GM23338 (cell line): Measurements from ENCODE around the gene PERM1. TPM values are rescaled to one million over a fixed set of nuclear protein-coding genes. Genes with fewer than 3 reads are reported as not detected.
A peak's percentile ranks its signal among the peaks of the same experiment; 100 is the strongest.

ENCODE experiments used
- ATAC-seq: fragments of 200-7000 bp; cut with Tn5 transposase; 3 replicates; pipeline ENCODE4 v1.9.1; 2020
- DNase-seq: peaks from one replicate; pipeline ENCODE4 v3.0.0-alpha.2; 2015; ENCODE audit warnings: low spot score
- H2AFZ ChIP-seq: fragments of 200-600 bp; sonication (generic); 2 replicates; pipeline ENCODE4 v1.8.0; 2016; ENCODE audit warnings: antibody characterized with exemption, mild to moderate bottlenecking, moderate library complexity
- H3F3A ChIP-seq: fragments of 200-600 bp; sonication (generic); replicated peaks from 2 replicates; pipeline ENCODE4 v1.8.0; 2017; ENCODE audit warnings: antibody characterized with exemption, mixed run types, low read depth
- H3K27ac ChIP-seq: fragments of 200-600 bp; sonication (generic); 2 replicates; pipeline ENCODE4 v1.6.1; 2016; ENCODE audit warnings: low read depth
- H3K27me3 ChIP-seq: fragments of 200-600 bp; sonication (generic); 2 replicates; pipeline ENCODE4 v1.8.0; 2016; ENCODE audit warnings: mild to moderate bottlenecking, mixed run types, moderate library complexity; ENCODE audit not compliant: insufficient read depth
- H3K36me3 ChIP-seq: fragments of 200-600 bp; sonication (generic); 2 replicates; pipeline ENCODE4 v1.8.0; 2016; ENCODE audit warnings: mild to moderate bottlenecking; ENCODE audit not compliant: insufficient read depth
- H3K4me1 ChIP-seq: fragments of 200-600 bp; sonication (generic); 2 replicates; pipeline ENCODE4 v1.8.0; 2016; ENCODE audit warnings: mild to moderate bottlenecking, moderate library complexity; ENCODE audit not compliant: insufficient read depth
- H3K4me2 ChIP-seq: fragments of 200-600 bp; sonication (generic); 2 replicates; pipeline ENCODE4 v1.7.1; 2017; ENCODE audit warnings: mixed run types
- H3K4me3 ChIP-seq: fragments of 200-600 bp; sonication (generic); 2 replicates; pipeline ENCODE4 v1.6.1; 2016; ENCODE audit warnings: mixed run types
- H3K79me2 ChIP-seq: fragments of 200-600 bp; sonication (generic); replicated peaks from 2 replicates; pipeline ENCODE4 v1.8.0; 2017; ENCODE audit warnings: mild to moderate bottlenecking; ENCODE audit not compliant: insufficient read depth
- H3K9me2 ChIP-seq: fragments of 200-600 bp; sonication (generic); 2 replicates; pipeline ENCODE4 v1.8.0; 2017; ENCODE audit not compliant: insufficient read depth
- H4K20me1 ChIP-seq: fragments of 200-600 bp; sonication (generic); replicated peaks from 2 replicates; pipeline ENCODE4 v1.8.0; 2017; ENCODE audit warnings: mild to moderate bottlenecking; ENCODE audit not compliant: insufficient read depth
- H3K27ac Mint-ChIP-seq: 2 replicates; pipeline ENCODE4 v1.8.0; 2020; ENCODE audit warnings: inconsistent platforms, mild to moderate bottlenecking, moderate library complexity, mixed read lengths
- H3K27me3 Mint-ChIP-seq: 3 replicates; pipeline ENCODE4 v1.8.0; 2022; ENCODE audit warnings: low read depth, mild to moderate bottlenecking, moderate library complexity, mixed read lengths, inconsistent platforms; ENCODE audit not compliant: insufficient read depth, poor library complexity
- H3K36me3 Mint-ChIP-seq: 3 replicates; pipeline ENCODE4 v1.8.0; 2021; ENCODE audit warnings: low read depth, mild to moderate bottlenecking, inconsistent platforms, moderate library complexity, mixed read lengths
- H3K4me1 Mint-ChIP-seq: 3 replicates; pipeline ENCODE4 v1.8.0; 2020; ENCODE audit warnings: mild to moderate bottlenecking, inconsistent platforms, mixed read lengths
- H3K4me3 Mint-ChIP-seq: 3 replicates; pipeline ENCODE4 v1.8.0; 2021; ENCODE audit warnings: moderate library complexity, mild to moderate bottlenecking, inconsistent platforms, mixed read lengths
- H3K9me3 Mint-ChIP-seq: 3 replicates; pipeline ENCODE4 v1.8.0; 2020; ENCODE audit warnings: moderate library complexity, mild to moderate bottlenecking, inconsistent platforms, mixed read lengths
- CREB1 ChIP-seq: fragments of 250-450 bp; sonication (Bioruptor Pico); IDR thresholded peaks from 2 replicates; pipeline ENCODE4 v1.5.0; 2020; ENCODE audit warnings: low read depth, mild to moderate bottlenecking, moderate library complexity
- CTCF ChIP-seq, 2 experiments: fragments of 200-600 bp in 1 of 2; sonication (generic) in 1 of 2; conservative IDR thresholded peaks; 2 replicates each; pipeline versions ENCODE4 v1.5.1 to v1.6.1; 2016 to 2017; ENCODE audit warnings: antibody characterized with exemption in 2 of 2, low read depth in 2 of 2, mild to moderate bottlenecking in 2 of 2, moderate library complexity in 1 of 2
- POLR2AphosphoS5 ChIP-seq: IDR thresholded peaks from 2 replicates; pipeline ENCODE4 v1.6.1; 2016; ENCODE audit warnings: antibody characterized with exemption, low read depth
- polyA plus RNA-seq: library from polyadenylated mRNA; unstranded; fragments of >200 nt; fragmentation: Nextera tagmentation; extraction: Ambion mirVana; gene quantifications from 2 replicates; pipeline ENCODE4 v1.2.1, GENCODE V29; 2016
- total RNA-seq: library from RNA; depleted of rRNA; stranded (reverse); fragments of >200 nt; shearing (Covaris generic); gene quantifications from 2 replicates; pipeline ENCODE4 v1.2.3, GENCODE V29; 2014
- TF ChIP-seq, protein P1 (sequence below): IDR thresholded peaks from one replicate; pipeline ENCODE4 v1.6.1; 2018; ENCODE audit warnings: antibody characterized with exemption; ENCODE audit not compliant: unreplicated experiment

PERM1 gene
- total and polyA plus RNA-seq, 2 experiments from 2014 or later, result 1.1 TPM; not detected in 1

DNA sequence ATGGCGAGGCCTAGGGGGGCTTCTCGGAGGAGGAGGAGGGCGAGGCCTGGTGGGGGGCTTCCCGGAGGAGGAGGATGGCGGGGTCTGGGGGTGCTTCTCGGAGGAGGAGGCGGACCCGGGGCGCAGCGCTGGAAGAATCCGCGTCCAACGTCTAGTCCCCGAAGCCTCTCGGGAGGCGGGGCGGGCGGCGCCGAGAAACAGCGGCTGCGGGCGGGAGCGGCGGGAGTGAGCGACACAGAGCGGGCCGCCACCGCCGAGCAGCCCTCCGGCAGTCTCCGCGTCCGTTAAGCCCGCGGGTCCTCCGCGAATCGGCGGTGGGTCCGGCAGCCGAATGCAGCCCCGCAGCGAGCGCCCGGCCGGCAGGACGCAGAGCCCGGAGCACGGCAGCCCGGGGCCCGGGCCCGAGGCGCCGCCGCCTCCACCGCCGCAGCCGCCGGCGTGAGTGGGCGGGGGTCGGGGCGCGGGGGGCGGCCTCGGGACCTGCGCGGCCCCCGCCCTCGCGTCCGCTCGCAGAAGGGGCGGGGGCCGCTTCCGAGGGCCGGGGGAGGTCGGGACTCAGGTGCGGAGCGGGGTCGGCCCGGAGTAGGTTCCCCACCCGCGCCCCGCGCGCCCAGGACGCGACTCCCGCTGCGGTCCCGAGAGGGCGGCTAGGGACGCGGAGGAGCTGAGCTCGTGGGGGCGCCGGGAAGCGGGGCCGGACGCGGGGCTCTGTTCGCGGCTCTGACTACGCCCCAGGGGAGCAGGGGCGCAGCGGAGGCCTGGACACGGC lies 21.3 kb downstream of the PERM1 start, which contains the start of gene KLHL17:
TSS of gene KLHL17 (plus strand) at position 222 of the 769 bp plus-strand sequence. CDS start at position 332, 110 bp downstream.
- H3K9me3 Mint-ChIP-seq, result no peaks in the 10 kb centered on the region
- Histone ChIP-seq H3F3A (no peaks in the 10 kb centered on the region), H3K27ac (no peak within 1 kb of the TSS), H3K9me2 (no peaks in the 10 kb centered on the region), H2AFZ (no peak within 1 kb of the TSS; the same call in 1 of the 2 replicates), H3K27me3 (peaks cover 11% of the 10 kb centered on the region), H3K4me3 (peak within 1 kb of the TSS; percentile 97), H3K36me3 (no peaks in the 10 kb centered on the region; the same call in 1 of the 2 replicates), H3K4me1 (no peaks in the 10 kb centered on the region; the same call in 1 of the 2 replicates), H3K4me2 (peak within 1 kb of the TSS; percentile 75), H4K20me1 (peaks cover 4% of the 10 kb centered on the region; the same call in 1 of the 2 replicates), H3K79me2 (peaks cover 18% of the 10 kb centered on the region)
- peaks cover 8% of the 10 kb centered on the region for H3K4me1 Mint-ChIP-seq
- H3K27me3 Mint-ChIP-seq, result peaks cover 30% of the 10 kb centered on the region
- H3K27ac Mint-ChIP-seq, result no peak within 1 kb of the TSS
- ATAC-seq (peak; percentile 73), DNase-seq (peak; percentile 89)
- H3K36me3 Mint-ChIP-seq, result peaks cover 22% of the 10 kb centered on the region
- peak; percentile 38; the same call in 1 of the 2 replicates for TF ChIP-seq POLR2AphosphoS5
- no peak for TF ChIP-seq CTCF (conservative IDR thresholded peaks at IDR 0.05; ENCODE audit: low read depth in 2 of 2)
- peak within 1 kb of the TSS; percentile 93 for H3K4me3 Mint-ChIP-seq

- Histone ChIP-seq H3K36me3 (peaks cover 7% of the 10 kb centered on the region; the same call in 1 of the 2 replicates), H3F3A (no peaks in the 10 kb centered on the region), H3K9me2 (no peaks in the 10 kb centered on the region), H4K20me1 (peaks cover 4% of the 10 kb centered on the region; the same call in 1 of the 2 replicates), H3K79me2 (peaks cover 18% of the 10 kb centered on the region), H3K4me3 (peak overlapping the region; percentile 97), H3K4me2 (peak overlapping the region; percentile 75), H3K4me1 (no peaks in the 10 kb centered on the region; the same call in 1 of the 2 replicates), H3K27ac (no peak overlapping the region), H2AFZ (no peak overlapping the region; the same call in 1 of the 2 replicates), H3K27me3 (peaks cover 11% of the 10 kb centered on the region)
- ATAC-seq (peak; percentile 31), DNase-seq (no peak)
- H3K27me3 Mint-ChIP-seq, result peaks cover 28% of the 10 kb centered on the region
- TF ChIP-seq, protein P1, sequence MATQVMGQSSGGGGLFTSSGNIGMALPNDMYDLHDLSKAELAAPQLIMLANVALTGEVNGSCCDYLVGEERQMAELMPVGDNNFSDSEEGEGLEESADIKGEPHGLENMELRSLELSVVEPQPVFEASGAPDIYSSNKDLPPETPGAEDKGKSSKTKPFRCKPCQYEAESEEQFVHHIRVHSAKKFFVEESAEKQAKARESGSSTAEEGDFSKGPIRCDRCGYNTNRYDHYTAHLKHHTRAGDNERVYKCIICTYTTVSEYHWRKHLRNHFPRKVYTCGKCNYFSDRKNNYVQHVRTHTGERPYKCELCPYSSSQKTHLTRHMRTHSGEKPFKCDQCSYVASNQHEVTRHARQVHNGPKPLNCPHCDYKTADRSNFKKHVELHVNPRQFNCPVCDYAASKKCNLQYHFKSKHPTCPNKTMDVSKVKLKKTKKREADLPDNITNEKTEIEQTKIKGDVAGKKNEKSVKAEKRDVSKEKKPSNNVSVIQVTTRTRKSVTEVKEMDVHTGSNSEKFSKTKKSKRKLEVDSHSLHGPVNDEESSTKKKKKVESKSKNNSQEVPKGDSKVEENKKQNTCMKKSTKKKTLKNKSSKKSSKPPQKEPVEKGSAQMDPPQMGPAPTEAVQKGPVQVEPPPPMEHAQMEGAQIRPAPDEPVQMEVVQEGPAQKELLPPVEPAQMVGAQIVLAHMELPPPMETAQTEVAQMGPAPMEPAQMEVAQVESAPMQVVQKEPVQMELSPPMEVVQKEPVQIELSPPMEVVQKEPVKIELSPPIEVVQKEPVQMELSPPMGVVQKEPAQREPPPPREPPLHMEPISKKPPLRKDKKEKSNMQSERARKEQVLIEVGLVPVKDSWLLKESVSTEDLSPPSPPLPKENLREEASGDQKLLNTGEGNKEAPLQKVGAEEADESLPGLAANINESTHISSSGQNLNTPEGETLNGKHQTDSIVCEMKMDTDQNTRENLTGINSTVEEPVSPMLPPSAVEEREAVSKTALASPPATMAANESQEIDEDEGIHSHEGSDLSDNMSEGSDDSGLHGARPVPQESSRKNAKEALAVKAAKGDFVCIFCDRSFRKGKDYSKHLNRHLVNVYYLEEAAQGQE, result no peak
- TF ChIP-seq CREB1, result no peak
- peaks cover 27% of the 10 kb centered on the region for H3K36me3 Mint-ChIP-seq
- no peaks in the 10 kb centered on the region; the same call in 2 of the 3 replicates for H3K9me3 Mint-ChIP-seq
- peaks cover 8% of the 10 kb centered on the region for H3K4me1 Mint-ChIP-seq
- H3K4me3 Mint-ChIP-seq, result peak overlapping the region; percentile 93
- no peak overlapping the region for H3K27ac Mint-ChIP-seq
These were observed 22.0 kb downstream of the PERM1 start for GRCh38 chr1:959731-960362.
